Upper lobe of left lung (tissue), 4 donors: Measurements from ENCODE around the gene GDI1.

ENCODE experiments used
- EP300 ChIP-seq, 4 donors: sonication (generic); formaldehyde crosslinking; IDR thresholded peaks; one replicate each; pipeline ENCODE4 v1.5.1; 2017; ENCODE audit warnings: antibody characterized with exemption in 4 of 4, control low read depth in 2 of 4
- POLR2A ChIP-seq, 4 donors: fragments of 450-650 bp; IDR thresholded peaks; one replicate each; pipeline ENCODE4 v1.5.1; 2016 to 2017; ENCODE audit warnings: antibody characterized with exemption in 4 of 4, mild to moderate bottlenecking in 2 of 4
- POLR2AphosphoS5 ChIP-seq, 2 donors: sonication (generic); formaldehyde crosslinking; IDR thresholded peaks; one replicate each; pipeline ENCODE4 v1.5.1; 2017; ENCODE audit warnings: antibody characterized with exemption in 2 of 2
- TF ChIP-seq, protein P1 (sequence below), 6 experiments: fragments of 450-650 bp in 4 of 6; fragments of 200-600 bp in 2 of 6; sonication (generic) in 2 of 6; IDR thresholded peaks; one replicate each; pipeline ENCODE4 v1.5.1; 2016 to 2019; ENCODE audit warnings: antibody characterized with exemption in 6 of 6

DNA sequence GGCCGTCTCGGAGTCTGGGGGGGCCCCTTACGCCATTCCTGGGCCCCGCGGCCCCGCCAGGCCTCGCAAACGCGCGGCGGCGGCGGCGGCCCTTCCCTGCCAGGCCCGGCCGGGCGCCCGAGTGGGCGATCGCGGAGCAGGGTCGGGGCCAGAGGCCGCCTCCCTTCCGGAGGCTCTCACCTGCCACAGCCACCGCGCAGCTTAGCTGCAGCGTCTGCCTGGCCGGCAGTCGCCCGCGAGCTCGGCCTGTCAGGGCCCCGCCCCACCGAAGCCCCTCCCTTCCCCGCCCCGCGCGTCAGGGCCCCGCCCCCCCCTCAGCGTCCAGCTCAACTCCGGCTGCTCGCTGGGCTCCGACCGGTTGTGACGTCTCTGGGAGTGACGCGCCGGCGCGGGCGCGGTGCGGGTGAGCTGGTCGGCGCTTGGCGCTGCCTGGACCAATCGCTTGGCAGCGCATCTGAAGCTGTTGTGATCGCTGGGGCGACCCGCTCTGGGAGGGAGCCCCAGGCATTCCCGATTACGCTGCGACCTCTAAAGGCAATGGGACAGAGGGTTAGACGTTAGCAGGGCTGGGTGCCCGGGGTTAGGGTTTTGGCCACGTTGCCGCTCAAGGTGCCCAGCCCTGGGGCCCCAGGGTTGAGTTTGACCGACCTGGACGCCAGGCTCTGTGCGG lies 53.6 kb downstream of the GDI1 start, which contains the start of gene SLC10A3:
- TF ChIP-seq, protein P1, sequence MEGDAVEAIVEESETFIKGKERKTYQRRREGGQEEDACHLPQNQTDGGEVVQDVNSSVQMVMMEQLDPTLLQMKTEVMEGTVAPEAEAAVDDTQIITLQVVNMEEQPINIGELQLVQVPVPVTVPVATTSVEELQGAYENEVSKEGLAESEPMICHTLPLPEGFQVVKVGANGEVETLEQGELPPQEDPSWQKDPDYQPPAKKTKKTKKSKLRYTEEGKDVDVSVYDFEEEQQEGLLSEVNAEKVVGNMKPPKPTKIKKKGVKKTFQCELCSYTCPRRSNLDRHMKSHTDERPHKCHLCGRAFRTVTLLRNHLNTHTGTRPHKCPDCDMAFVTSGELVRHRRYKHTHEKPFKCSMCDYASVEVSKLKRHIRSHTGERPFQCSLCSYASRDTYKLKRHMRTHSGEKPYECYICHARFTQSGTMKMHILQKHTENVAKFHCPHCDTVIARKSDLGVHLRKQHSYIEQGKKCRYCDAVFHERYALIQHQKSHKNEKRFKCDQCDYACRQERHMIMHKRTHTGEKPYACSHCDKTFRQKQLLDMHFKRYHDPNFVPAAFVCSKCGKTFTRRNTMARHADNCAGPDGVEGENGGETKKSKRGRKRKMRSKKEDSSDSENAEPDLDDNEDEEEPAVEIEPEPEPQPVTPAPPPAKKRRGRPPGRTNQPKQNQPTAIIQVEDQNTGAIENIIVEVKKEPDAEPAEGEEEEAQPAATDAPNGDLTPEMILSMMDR (IDR thresholded peaks at IDR 0.05), result peak in 1 of 6 experiments; percentile 16
- TF ChIP-seq EP300 (IDR thresholded peaks at IDR 0.05) (no peak), POLR2A (IDR thresholded peaks at IDR 0.05) (peak in 3 of 4 donors; percentile 50 to 96 (median 83)), POLR2AphosphoS5 (IDR thresholded peaks at IDR 0.05) (peak; percentile 70 to 85)
